ENCODE results near the gene STK32A. TPM values are rescaled to one million over a fixed set of nuclear protein-coding genes. Genes with fewer than 3 reads are reported as not detected.

The STK32A gene
- total and polyA plus RNA-seq, 2 experiments from 2014 or later: 2.4 to 2.8 TPM

DNA sequence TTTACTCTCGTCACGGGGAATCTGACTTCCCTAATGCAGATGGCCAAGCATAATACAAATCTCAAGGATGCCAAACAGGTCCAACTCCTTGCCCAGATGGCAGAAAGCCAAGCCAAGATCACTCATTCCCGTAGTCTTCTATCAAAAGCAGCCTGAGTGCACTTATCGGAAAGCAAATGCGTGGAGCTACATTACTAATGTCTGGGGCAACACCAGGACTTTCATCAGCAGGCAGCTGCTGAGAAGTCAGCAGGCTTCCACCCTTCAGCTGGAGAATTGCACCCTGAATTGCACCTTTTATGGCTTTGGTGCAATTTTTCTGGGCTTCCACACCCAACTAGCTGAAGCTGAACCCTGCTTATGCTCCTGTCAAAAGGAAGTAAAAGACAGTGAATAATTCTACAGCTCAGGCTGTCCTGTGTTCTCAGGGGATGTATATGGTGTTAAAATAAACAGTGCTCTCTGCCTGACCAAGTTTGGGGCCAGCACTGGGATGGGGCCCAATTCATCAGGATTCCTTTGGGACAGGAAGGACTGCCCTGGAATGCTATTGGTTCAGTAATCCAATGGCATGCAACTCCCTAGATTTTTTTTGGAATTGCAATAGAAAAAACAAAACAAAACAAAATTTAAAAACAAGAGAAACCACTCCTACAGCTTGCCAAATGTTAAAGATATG, 182.4 kb downstream of the STK32A start (continued):
- TF ChIP-seq, protein P1, sequence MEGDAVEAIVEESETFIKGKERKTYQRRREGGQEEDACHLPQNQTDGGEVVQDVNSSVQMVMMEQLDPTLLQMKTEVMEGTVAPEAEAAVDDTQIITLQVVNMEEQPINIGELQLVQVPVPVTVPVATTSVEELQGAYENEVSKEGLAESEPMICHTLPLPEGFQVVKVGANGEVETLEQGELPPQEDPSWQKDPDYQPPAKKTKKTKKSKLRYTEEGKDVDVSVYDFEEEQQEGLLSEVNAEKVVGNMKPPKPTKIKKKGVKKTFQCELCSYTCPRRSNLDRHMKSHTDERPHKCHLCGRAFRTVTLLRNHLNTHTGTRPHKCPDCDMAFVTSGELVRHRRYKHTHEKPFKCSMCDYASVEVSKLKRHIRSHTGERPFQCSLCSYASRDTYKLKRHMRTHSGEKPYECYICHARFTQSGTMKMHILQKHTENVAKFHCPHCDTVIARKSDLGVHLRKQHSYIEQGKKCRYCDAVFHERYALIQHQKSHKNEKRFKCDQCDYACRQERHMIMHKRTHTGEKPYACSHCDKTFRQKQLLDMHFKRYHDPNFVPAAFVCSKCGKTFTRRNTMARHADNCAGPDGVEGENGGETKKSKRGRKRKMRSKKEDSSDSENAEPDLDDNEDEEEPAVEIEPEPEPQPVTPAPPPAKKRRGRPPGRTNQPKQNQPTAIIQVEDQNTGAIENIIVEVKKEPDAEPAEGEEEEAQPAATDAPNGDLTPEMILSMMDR (conservative IDR thresholded peaks at IDR 0.05; ENCODE audit: low read depth in 2 of 2): no peak
- no peak for TF ChIP-seq EZH2 (IDR thresholded peaks at IDR 0.05; ENCODE audit: low read depth, unreplicated experiment)
- TF ChIP-seq, protein P2, sequence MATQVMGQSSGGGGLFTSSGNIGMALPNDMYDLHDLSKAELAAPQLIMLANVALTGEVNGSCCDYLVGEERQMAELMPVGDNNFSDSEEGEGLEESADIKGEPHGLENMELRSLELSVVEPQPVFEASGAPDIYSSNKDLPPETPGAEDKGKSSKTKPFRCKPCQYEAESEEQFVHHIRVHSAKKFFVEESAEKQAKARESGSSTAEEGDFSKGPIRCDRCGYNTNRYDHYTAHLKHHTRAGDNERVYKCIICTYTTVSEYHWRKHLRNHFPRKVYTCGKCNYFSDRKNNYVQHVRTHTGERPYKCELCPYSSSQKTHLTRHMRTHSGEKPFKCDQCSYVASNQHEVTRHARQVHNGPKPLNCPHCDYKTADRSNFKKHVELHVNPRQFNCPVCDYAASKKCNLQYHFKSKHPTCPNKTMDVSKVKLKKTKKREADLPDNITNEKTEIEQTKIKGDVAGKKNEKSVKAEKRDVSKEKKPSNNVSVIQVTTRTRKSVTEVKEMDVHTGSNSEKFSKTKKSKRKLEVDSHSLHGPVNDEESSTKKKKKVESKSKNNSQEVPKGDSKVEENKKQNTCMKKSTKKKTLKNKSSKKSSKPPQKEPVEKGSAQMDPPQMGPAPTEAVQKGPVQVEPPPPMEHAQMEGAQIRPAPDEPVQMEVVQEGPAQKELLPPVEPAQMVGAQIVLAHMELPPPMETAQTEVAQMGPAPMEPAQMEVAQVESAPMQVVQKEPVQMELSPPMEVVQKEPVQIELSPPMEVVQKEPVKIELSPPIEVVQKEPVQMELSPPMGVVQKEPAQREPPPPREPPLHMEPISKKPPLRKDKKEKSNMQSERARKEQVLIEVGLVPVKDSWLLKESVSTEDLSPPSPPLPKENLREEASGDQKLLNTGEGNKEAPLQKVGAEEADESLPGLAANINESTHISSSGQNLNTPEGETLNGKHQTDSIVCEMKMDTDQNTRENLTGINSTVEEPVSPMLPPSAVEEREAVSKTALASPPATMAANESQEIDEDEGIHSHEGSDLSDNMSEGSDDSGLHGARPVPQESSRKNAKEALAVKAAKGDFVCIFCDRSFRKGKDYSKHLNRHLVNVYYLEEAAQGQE (IDR thresholded peaks at IDR 0.05; ENCODE audit: unreplicated experiment): no peak
- no peak for TF ChIP-seq NANOG (IDR thresholded peaks at IDR 0.05; ENCODE audit: borderline replicate concordance)
- TF ChIP-seq EZH2phosphoT487 (IDR thresholded peaks at IDR 0.05; ENCODE audit: unreplicated experiment): no peak
- TF ChIP-seq STAT1 (IDR thresholded peaks at IDR 0.05; ENCODE audit: unreplicated experiment): no peak

DNA sequence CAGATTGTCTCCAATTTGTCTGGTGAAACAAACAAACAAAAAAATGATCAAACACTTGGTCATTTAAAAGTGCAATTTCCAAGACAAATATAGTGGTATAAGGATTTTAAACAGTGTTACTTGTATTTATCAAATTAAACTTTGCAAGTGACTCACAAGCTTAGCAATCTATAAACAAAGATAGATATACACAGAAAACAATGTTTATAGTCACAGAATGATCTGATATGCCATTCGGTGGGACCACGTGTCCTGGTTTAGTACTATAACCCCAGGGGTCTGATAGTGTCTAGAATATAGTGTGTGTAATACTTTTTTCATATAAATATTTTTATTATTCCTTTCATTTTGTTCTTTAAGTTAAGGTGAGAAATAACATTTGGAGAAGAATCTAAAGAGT, 183.8 kb downstream of the STK32A start:
- Histone ChIP-seq H3F3A (replicated peaks; ENCODE audit: low read depth) (peaks cover 7% of the 10 kb centered on the region; the same call in 1 of the 2 replicates), H2AFZ (no peak overlapping the region), H3K4me3 (no peak overlapping the region), H3K4me1 (ENCODE audit: insufficient read depth) (peaks cover 7% of the 10 kb centered on the region; the same call in 1 of the 2 replicates), H3K27ac (ENCODE audit: low read depth) (peak overlapping the region; percentile 60; the same call in 1 of the 2 replicates), H3K4me2 (no peak overlapping the region), H4K20me1 (replicated peaks; ENCODE audit: insufficient read depth) (peaks cover 73% of the 10 kb centered on the region), H3K9me2 (ENCODE audit: insufficient read depth) (no peaks in the 10 kb centered on the region), H3K36me3 (ENCODE audit: insufficient read depth) (peaks cover 77% of the 10 kb centered on the region), H3K79me2 (replicated peaks; ENCODE audit: insufficient read depth) (peaks cover 85% of the 10 kb centered on the region), H3K27me3 (ENCODE audit: insufficient read depth) (no peaks in the 10 kb centered on the region)
- H3K9me3 Mint-ChIP-seq: no peaks in the 10 kb centered on the region; the same call in 2 of the 3 replicates
- no peak overlapping the region for H3K27ac Mint-ChIP-seq
- peaks cover 2% of the 10 kb centered on the region for H3K27me3 Mint-ChIP-seq (ENCODE audit: insufficient read depth, low read depth, poor library complexity)
- DNase-seq (ENCODE audit: low spot score) (no peak), ATAC-seq (no peak)
- peaks cover 9% of the 10 kb centered on the region; the same call in 2 of the 3 replicates for H3K4me1 Mint-ChIP-seq
- H3K36me3 Mint-ChIP-seq (ENCODE audit: low read depth): peaks cover 81% of the 10 kb centered on the region
- H3K4me3 Mint-ChIP-seq: no peak overlapping the region
- no peak for TF ChIP-seq EZH2 (IDR thresholded peaks at IDR 0.05; ENCODE audit: low read depth, unreplicated experiment)
- no peak for TF ChIP-seq CREB1 (CRISPR knock-in tag; IDR thresholded peaks at IDR 0.05; ENCODE audit: low read depth)
- TF ChIP-seq STAT1 (IDR thresholded peaks at IDR 0.05; ENCODE audit: unreplicated experiment): no peak
- no peak for TF ChIP-seq JUNB (IDR thresholded peaks at IDR 0.05; ENCODE audit: unreplicated experiment)
- no peak for TF ChIP-seq ZNF331 (CRISPR knock-in tag; IDR thresholded peaks at IDR 0.05; ENCODE audit: low read depth)
- TF ChIP-seq, protein P3, sequence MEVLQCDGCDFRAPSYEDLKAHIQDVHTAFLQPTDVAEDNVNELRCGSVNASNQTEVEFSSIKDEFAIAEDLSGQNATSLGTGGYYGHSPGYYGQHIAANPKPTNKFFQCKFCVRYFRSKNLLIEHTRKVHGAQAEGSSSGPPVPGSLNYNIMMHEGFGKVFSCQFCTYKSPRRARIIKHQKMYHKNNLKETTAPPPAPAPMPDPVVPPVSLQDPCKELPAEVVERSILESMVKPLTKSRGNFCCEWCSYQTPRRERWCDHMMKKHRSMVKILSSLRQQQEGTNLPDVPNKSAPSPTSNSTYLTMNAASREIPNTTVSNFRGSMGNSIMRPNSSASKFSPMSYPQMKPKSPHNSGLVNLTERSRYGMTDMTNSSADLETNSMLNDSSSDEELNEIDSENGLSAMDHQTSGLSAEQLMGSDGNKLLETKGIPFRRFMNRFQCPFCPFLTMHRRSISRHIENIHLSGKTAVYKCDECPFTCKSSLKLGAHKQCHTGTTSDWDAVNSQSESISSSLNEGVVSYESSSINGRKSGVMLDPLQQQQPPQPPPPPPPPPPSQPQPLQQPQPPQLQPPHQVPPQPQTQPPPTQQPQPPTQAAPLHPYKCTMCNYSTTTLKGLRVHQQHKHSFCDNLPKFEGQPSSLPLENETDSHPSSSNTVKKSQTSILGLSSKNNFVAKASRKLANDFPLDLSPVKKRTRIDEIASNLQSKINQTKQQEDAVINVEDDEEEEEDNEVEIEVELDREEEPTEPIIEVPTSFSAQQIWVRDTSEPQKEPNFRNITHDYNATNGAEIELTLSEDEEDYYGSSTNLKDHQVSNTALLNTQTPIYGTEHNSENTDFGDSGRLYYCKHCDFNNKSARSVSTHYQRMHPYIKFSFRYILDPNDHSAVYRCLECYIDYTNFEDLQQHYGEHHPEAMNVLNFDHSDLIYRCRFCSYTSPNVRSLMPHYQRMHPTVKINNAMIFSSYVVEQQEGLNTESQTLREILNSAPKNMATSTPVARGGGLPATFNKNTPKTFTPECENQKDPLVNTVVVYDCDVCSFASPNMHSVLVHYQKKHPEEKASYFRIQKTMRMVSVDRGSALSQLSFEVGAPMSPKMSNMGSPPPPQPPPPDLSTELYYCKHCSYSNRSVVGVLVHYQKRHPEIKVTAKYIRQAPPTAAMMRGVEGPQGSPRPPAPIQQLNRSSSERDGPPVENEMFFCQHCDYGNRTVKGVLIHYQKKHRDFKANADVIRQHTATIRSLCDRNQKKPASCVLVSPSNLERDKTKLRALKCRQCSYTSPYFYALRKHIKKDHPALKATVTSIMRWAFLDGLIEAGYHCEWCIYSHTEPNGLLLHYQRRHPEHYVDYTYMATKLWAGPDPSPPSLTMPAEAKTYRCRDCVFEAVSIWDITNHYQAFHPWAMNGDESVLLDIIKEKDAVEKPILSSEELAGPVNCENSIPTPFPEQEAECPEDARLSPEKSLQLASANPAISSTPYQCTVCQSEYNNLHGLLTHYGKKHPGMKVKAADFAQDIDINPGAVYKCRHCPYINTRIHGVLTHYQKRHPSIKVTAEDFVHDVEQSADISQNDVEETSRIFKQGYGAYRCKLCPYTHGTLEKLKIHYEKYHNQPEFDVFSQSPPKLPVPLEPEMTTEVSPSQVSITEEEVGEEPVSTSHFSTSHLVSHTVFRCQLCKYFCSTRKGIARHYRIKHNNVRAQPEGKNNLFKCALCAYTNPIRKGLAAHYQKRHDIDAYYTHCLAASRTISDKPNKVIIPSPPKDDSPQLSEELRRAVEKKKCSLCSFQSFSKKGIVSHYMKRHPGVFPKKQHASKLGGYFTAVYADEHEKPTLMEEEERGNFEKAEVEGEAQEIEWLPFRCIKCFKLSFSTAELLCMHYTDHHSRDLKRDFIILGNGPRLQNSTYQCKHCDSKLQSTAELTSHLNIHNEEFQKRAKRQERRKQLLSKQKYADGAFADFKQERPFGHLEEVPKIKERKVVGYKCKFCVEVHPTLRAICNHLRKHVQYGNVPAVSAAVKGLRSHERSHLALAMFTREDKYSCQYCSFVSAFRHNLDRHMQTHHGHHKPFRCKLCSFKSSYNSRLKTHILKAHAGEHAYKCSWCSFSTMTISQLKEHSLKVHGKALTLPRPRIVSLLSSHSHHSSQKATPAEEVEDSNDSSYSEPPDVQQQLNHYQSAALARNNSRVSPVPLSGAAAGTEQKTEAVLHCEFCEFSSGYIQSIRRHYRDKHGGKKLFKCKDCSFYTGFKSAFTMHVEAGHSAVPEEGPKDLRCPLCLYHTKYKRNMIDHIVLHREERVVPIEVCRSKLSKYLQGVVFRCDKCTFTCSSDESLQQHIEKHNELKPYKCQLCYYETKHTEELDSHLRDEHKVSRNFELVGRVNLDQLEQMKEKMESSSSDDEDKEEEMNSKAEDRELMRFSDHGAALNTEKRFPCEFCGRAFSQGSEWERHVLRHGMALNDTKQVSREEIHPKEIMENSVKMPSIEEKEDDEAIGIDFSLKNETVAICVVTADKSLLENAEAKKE (CRISPR knock-in tag; IDR thresholded peaks at IDR 0.05): no peak
- TF ChIP-seq EZH2phosphoT487 (IDR thresholded peaks at IDR 0.05; ENCODE audit: unreplicated experiment): no peak
- no peak for TF ChIP-seq POLR2AphosphoS5 (IDR thresholded peaks at IDR 0.05; ENCODE audit: low read depth)
- TF ChIP-seq, protein P4, sequence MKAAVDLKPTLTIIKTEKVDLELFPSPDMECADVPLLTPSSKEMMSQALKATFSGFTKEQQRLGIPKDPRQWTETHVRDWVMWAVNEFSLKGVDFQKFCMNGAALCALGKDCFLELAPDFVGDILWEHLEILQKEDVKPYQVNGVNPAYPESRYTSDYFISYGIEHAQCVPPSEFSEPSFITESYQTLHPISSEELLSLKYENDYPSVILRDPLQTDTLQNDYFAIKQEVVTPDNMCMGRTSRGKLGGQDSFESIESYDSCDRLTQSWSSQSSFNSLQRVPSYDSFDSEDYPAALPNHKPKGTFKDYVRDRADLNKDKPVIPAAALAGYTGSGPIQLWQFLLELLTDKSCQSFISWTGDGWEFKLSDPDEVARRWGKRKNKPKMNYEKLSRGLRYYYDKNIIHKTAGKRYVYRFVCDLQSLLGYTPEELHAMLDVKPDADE (IDR thresholded peaks at IDR 0.05): no peak
